IMR-90 (cell line): ENCODE data around the gene STXBP2. TPM values are rescaled to one million over a fixed set of nuclear protein-coding genes. Genes with fewer than 3 reads are reported as not detected.

Experiments
- ATAC-seq: fragments of 200-7000 bp; cut with Tn5 transposase; 2 replicates; pipeline ENCODE4 v1.9.1; 2020; ENCODE audit warnings: low read depth, mild to moderate bottlenecking, moderate library complexity
- BruUV-seq: library from RNA; stranded (reverse); fragments of 400-500 nt; replicated peaks from 2 replicates; lab custom pipeline; 2021; lab: Mats Ljungman, UMichigan
- CTCF ChIA-PET: fragments of 300-600 bp; formaldehyde crosslinking; extraction: SDS; loops from one replicate; lab custom pipeline; 2021; ENCODE audit warnings: antibody characterized with exemption; lab: Yijun Ruan, JAX
- POLR2A ChIA-PET: fragments of 300-600 bp; sonication (Branson Sonifier 250); formaldehyde crosslinking; loops from one replicate; lab custom pipeline; 2022; ENCODE audit warnings: antibody characterized with exemption; ENCODE audit not compliant: unreplicated experiment; lab: Charles Lee
- DNase-seq: peaks from one replicate; pipeline ENCODE4 v3.0.0; 2013
- H2AFZ ChIP-seq: replicated peaks from 2 replicates; pipeline ENCODE3; 2013; ENCODE audit warnings: low read length, mild to moderate bottlenecking; ENCODE audit not compliant: poor library complexity
- H2AK5ac ChIP-seq: 2 replicates; pipeline ENCODE4 v1.6.1; 2013; ENCODE audit warnings: low read depth, low read length, inconsistent platforms
- H2AK9ac ChIP-seq: replicated peaks from 2 replicates; pipeline ENCODE3; 2013; ENCODE audit warnings: mild to moderate bottlenecking, low read depth, low read length, moderate library complexity; ENCODE audit not compliant: poor library complexity
- H2BK120ac ChIP-seq: 2 replicates; pipeline ENCODE4 v1.6.1; 2013; ENCODE audit warnings: low read depth, low read length, inconsistent platforms
- H2BK15ac ChIP-seq: 3 replicates; pipeline ENCODE4 v1.6.1; 2013; ENCODE audit warnings: low read depth, low read length, inconsistent platforms
- H2BK20ac ChIP-seq: 2 replicates; pipeline ENCODE4 v1.6.1; 2013; ENCODE audit warnings: low read depth, mild to moderate bottlenecking, inconsistent platforms, low read length, moderate library complexity
- H2BK5ac ChIP-seq: 2 replicates; pipeline ENCODE4 v1.6.1; 2013; ENCODE audit warnings: mild to moderate bottlenecking, low read depth, low read length, inconsistent platforms; ENCODE audit not compliant: poor library complexity, severe bottlenecking
- H3K14ac ChIP-seq: replicated peaks from 2 replicates; pipeline ENCODE4 v1.6.1; 2013; ENCODE audit warnings: low read depth, low read length, inconsistent platforms
- H3K18ac ChIP-seq: 2 replicates; pipeline ENCODE4 v1.6.1; 2013; ENCODE audit warnings: low read depth, low read length, control low read depth
- H3K23ac ChIP-seq: 2 replicates; pipeline ENCODE4 v1.6.1; 2013; ENCODE audit warnings: low read depth, low read length, inconsistent platforms
- H3K27ac ChIP-seq: 2 replicates; pipeline ENCODE4 v1.5.1; 2013; ENCODE audit warnings: mild to moderate bottlenecking, control low read depth, low read length; ENCODE audit not compliant: insufficient read depth
- H3K27me3 ChIP-seq: 2 replicates; pipeline ENCODE4 v1.6.1; 2013; ENCODE audit warnings: low read length; ENCODE audit not compliant: control insufficient read depth, insufficient read depth
- H3K36me3 ChIP-seq: 2 replicates; pipeline ENCODE4 v1.6.1; 2013; ENCODE audit warnings: low read length, mixed read lengths; ENCODE audit not compliant: control insufficient read depth, insufficient read depth
- H3K4ac ChIP-seq: 2 replicates; pipeline ENCODE4 v1.6.1; 2013; ENCODE audit warnings: low read depth, low read length, inconsistent platforms
- H3K4me1 ChIP-seq: 2 replicates; pipeline ENCODE4 v1.6.1; 2013; ENCODE audit warnings: low read length, mixed read lengths; ENCODE audit not compliant: control insufficient read depth, insufficient read depth
- H3K4me2 ChIP-seq: 2 replicates; pipeline ENCODE4 v1.6.1; 2013; ENCODE audit warnings: low read depth, mild to moderate bottlenecking, control low read depth, low read length, moderate library complexity
- H3K4me3 ChIP-seq: 2 replicates; pipeline ENCODE4 v1.5.1; 2013; ENCODE audit warnings: low read depth, mild to moderate bottlenecking, control low read depth, low read length, moderate library complexity; ENCODE audit not compliant: insufficient read depth
- H3K56ac ChIP-seq: 2 replicates; pipeline ENCODE4 v1.6.1; 2013; ENCODE audit warnings: low read length, inconsistent platforms; ENCODE audit not compliant: insufficient read depth; ENCODE audit errors: extremely low read depth
- H3K79me1 ChIP-seq, 2 experiments: 2 replicates each; pipeline ENCODE4 v1.6.1; 2013; ENCODE audit warnings: low read length in 2 of 2, inconsistent platforms in 1 of 2, low read depth in 1 of 2
- H3K9ac ChIP-seq: 2 replicates; pipeline ENCODE4 v1.6.1; 2013; ENCODE audit warnings: low read depth, low read length, control low read depth
- H3K9me1 ChIP-seq: 2 replicates; pipeline ENCODE4 v1.6.1; 2013; ENCODE audit warnings: low read length, inconsistent platforms; ENCODE audit not compliant: insufficient read depth
- H3K9me3 ChIP-seq: 2 replicates; pipeline ENCODE4 v1.6.1; 2013; ENCODE audit warnings: low read length; ENCODE audit not compliant: control insufficient read depth, insufficient read depth
- H4K20me1 ChIP-seq: 2 replicates; pipeline ENCODE4 v1.6.1; 2013; ENCODE audit warnings: low read length, inconsistent platforms; ENCODE audit not compliant: insufficient read depth
- H4K5ac ChIP-seq: 2 replicates; pipeline ENCODE4 v1.6.1; 2013; ENCODE audit warnings: mild to moderate bottlenecking, low read depth, low read length, control low read depth
- H4K8ac ChIP-seq, 2 experiments: 2 replicates each; pipeline ENCODE4 v1.6.1; 2013; ENCODE audit warnings: low read depth in 2 of 2, low read length in 2 of 2, control low read depth in 1 of 2, inconsistent platforms in 1 of 2
- H4K91ac ChIP-seq: 2 replicates; pipeline ENCODE4 v1.6.1; 2013; ENCODE audit warnings: low read depth, low read length, inconsistent platforms; ENCODE audit not compliant: insufficient read depth
- BHLHE40 ChIP-seq: fragments of 150-350 bp; IDR thresholded peaks from 2 replicates; pipeline ENCODE4 v1.6.1; 2016; ENCODE audit warnings: mild to moderate bottlenecking, low read depth, low read length
- CTCF ChIP-seq: conservative IDR thresholded peaks from 2 replicates; pipeline ENCODE4 v1.5.1; 2012; ENCODE audit warnings: mild to moderate bottlenecking, low read depth, low read length, improper control_type of control experiment
- ELK1 ChIP-seq: fragments of 150-350 bp; IDR thresholded peaks from 2 replicates; pipeline ENCODE4 v1.6.1; 2016; ENCODE audit warnings: low read depth, mild to moderate bottlenecking, low read length, moderate library complexity, borderline replicate concordance
- MAFK ChIP-seq: IDR thresholded peaks from 2 replicates; pipeline ENCODE4 v1.6.1; 2012; ENCODE audit warnings: low read depth, low read length, improper control_type of control experiment
- NFE2L2 ChIP-seq: fragments of 150-350 bp; IDR thresholded peaks from 2 replicates; pipeline ENCODE4 v1.6.1; 2016; ENCODE audit warnings: low read depth, mild to moderate bottlenecking, low read length
- POLR2A ChIP-seq: IDR thresholded peaks from 2 replicates; pipeline ENCODE4 v1.6.1; 2012; ENCODE audit warnings: mild to moderate bottlenecking, low read depth, low read length
- RAD21 ChIP-seq: IDR thresholded peaks from 2 replicates; pipeline ENCODE4 v1.6.1; 2012; ENCODE audit warnings: low read length, improper control_type of control experiment
- RCOR1 ChIP-seq: IDR thresholded peaks from 2 replicates; pipeline ENCODE4 v1.6.1; 2012; ENCODE audit warnings: mild to moderate bottlenecking, low read length, improper control_type of control experiment; ENCODE audit not compliant: insufficient replicate concordance
- SMC3 ChIP-seq: fragments of 150-350 bp; IDR thresholded peaks from 2 replicates; pipeline ENCODE4 v1.6.1; 2016; ENCODE audit warnings: low read depth, mild to moderate bottlenecking, antibody characterized with exemption, low read length, moderate library complexity
- WGBS, 2 experiments: methylation state at CpG; one replicate each; pipeline versions ENCODE4 v1.1.5 to v1.1.7; 2013; ENCODE audit warnings: missing lambda C conversion rate in 2 of 2; ENCODE audit not compliant: insufficient read length in 1 of 2; ENCODE audit errors: extremely low coverage in 2 of 2; 5-methylcytosine and 5-hydroxymethylcytosine counted together
- dilution Hi-C: fragments of 300-500 bp; cut with HindIII; formaldehyde crosslinking; loops from one replicate; pipeline ENCODE4 v1.14.3; 2018; ENCODE audit warnings: low sequenced_read_pairs; ENCODE audit not compliant: unreplicated experiment
- in situ Hi-C: fragments of 300-500 bp; cut with MboI; formaldehyde crosslinking; loops from 3 replicates; pipeline ENCODE4 v1.14.3; 2019; ENCODE audit warnings: low sequenced_read_pairs, inconsistent platforms, mixed read lengths
- intact Hi-C: fragments of 100-400 bp; cut with micrococcal nuclease; formaldehyde crosslinking; loops from 2 replicates; pipeline ENCODE4 v1.10.0; 2022
- polyA plus RNA-seq, 3 experiments: library from polyadenylated mRNA; depleted of rRNA; stranded (reverse); fragments of >200 nt; gene quantifications; 2 replicates each; pipeline ENCODE4 v1.2.3, GENCODE V29; 2012; ENCODE audit warnings: low replicate concordance in 1 of 3
- total RNA-seq: library from RNA; depleted of rRNA; stranded (reverse); fragments of >200 nt; gene quantifications from 2 replicates; pipeline ENCODE4 v1.2.3, GENCODE V29; 2012

The STXBP2 gene
- total and polyA plus RNA-seq, 2 of the 4 experiments (the other 2 are of a cell fraction): 3.9 to 12.6 TPM

GRCh38 chr19:7595466-7596133, 41.3 kb upstream of the STXBP2 start, which contains the start of gene CAMSAP3:
CAMSAP3 (plus strand) TSS chr19:7595863; CDS start chr19:7596003, 140 bp downstream.
- Histone ChIP-seq H3K27ac (no peak within 1 kb of the TSS), H3K4me3 (peak within 1 kb of the TSS; percentile 18; the same call in 1 of the 2 replicates), H2BK20ac (no peak within 1 kb of the TSS), H3K36me3 (no peaks in the 10 kb centered on the region), H2AK9ac (peak within 1 kb of the TSS; percentile 55), H4K91ac (no peak within 1 kb of the TSS), H3K79me1 (no peaks in the 10 kb centered on the region), H3K9ac (no peak within 1 kb of the TSS), H2BK5ac (no peak within 1 kb of the TSS), H3K27me3 (peaks cover 39% of the 10 kb centered on the region), H2BK120ac (no peak within 1 kb of the TSS), H3K9me1 (no peaks in the 10 kb centered on the region), H3K4me1 (no peaks in the 10 kb centered on the region), H2BK15ac (no peak within 1 kb of the TSS), H3K18ac (no peak within 1 kb of the TSS), H4K20me1 (no peaks in the 10 kb centered on the region), H2AK5ac (no peak within 1 kb of the TSS), H2AFZ (no peak within 1 kb of the TSS), H4K8ac (no peak within 1 kb of the TSS), H3K9me3 (no peaks in the 10 kb centered on the region), H3K56ac (no peak within 1 kb of the TSS), H4K5ac (no peak within 1 kb of the TSS), H3K4me2 (peak within 1 kb of the TSS; percentile 24; the same call in 1 of the 2 replicates), H3K4ac (no peak within 1 kb of the TSS), H3K23ac (no peak within 1 kb of the TSS), H3K14ac (no peak within 1 kb of the TSS)
- in situ Hi-C loops (no loop called here), dilution Hi-C loops (no loop called here), intact Hi-C loops (no loop called here)
- TF ChIP-seq RCOR1 (no peak), CTCF (no peak), SMC3 (no peak), RAD21 (no peak), POLR2A (no peak), BHLHE40 (no peak), ELK1 (no peak), MAFK (no peak), NFE2L2 (no peak)
- ChIA-PET POLR2A (no interaction called here), CTCF (no interaction called here)
- 10% methylated on average over 6 of the region's 78 CpGs; no CpG with 5 or more reads in 1 of the 2 experiments for WGBS, 2 experiments
- ATAC-seq (peak; percentile 62), DNase-seq (no peak)
- no TSS peak for BruUV-seq
